ENCODE results near the gene TSPAN18.

The TSPAN18 gene

GRCh38 chr11:44728491-44728910 is 1.7 kb downstream of the TSPAN18 start:
- H3K4me3 ChIP-seq (ENCODE audit: low read depth, low read length), result no peak overlapping the region
- DNase-seq (ENCODE audit: low read depth), result no peak
- no peak for TF ChIP-seq CTCF (IDR thresholded peaks at IDR 0.05; ENCODE audit: insufficient read depth, low read depth, low read length, missing control alignments)

GRCh38 chr11:44729063-44729462 is 2.3 kb downstream of the TSPAN18 start:
- no peak overlapping the region for H3K4me3 ChIP-seq (ENCODE audit: low read depth, low read length)
- DNase-seq (ENCODE audit: low read depth), result no peak
- no peak for TF ChIP-seq CTCF (IDR thresholded peaks at IDR 0.05; ENCODE audit: insufficient read depth, low read depth, low read length, missing control alignments)

- no peak overlapping the region for H3K4me3 ChIP-seq (ENCODE audit: low read depth, low read length)
- TF ChIP-seq CTCF (IDR thresholded peaks at IDR 0.05; ENCODE audit: insufficient read depth, low read depth, low read length, missing control alignments), result no peak
- no peak for DNase-seq (ENCODE audit: low read depth)
Observed at GRCh38 chr11:44729713-44730112, 3.0 kb downstream of the TSPAN18 start.

- TF ChIP-seq CTCF (IDR thresholded peaks at IDR 0.05; ENCODE audit: insufficient read depth, low read depth, low read length, missing control alignments), result no peak
- no peak overlapping the region for H3K4me3 ChIP-seq (ENCODE audit: low read depth, low read length)
- DNase-seq (ENCODE audit: low read depth), result no peak
Observed at GRCh38 chr11:44730775-44731174, 4.0 kb downstream of the TSPAN18 start.

GRCh38 chr11:44731685-44732430 is 5.1 kb downstream of the TSPAN18 start:
- DNase-seq (ENCODE audit: low read depth), result no peak
- no peak overlapping the region for H3K4me3 ChIP-seq (ENCODE audit: low read depth, low read length)
- no peak for TF ChIP-seq CTCF (IDR thresholded peaks at IDR 0.05; ENCODE audit: insufficient read depth, low read depth, low read length, missing control alignments)

- no peak for DNase-seq (ENCODE audit: low read depth)
- TF ChIP-seq CTCF (IDR thresholded peaks at IDR 0.05; ENCODE audit: insufficient read depth, low read depth, low read length, missing control alignments), result no peak
- no peak overlapping the region for H3K4me3 ChIP-seq (ENCODE audit: low read depth, low read length)
Observed at GRCh38 chr11:44732564-44732963, 5.8 kb downstream of the TSPAN18 start.

GRCh38 chr11:44733877-44734276 is 7.1 kb downstream of the TSPAN18 start:
- TF ChIP-seq CTCF (IDR thresholded peaks at IDR 0.05; ENCODE audit: insufficient read depth, low read depth, low read length, missing control alignments), result no peak
- H3K4me3 ChIP-seq (ENCODE audit: low read depth, low read length), result no peak overlapping the region
- DNase-seq (ENCODE audit: low read depth), result no peak

Measured in GM12865 (cell line).